Effector CD4-positive, alpha-beta T cell (primary cell): ENCODE data around the gene BBC3.

Experiments used
- DNase-seq: peaks from one replicate; pipeline ENCODE4 v3.0.0-alpha.2; 2020

Gene BBC3

DNA sequence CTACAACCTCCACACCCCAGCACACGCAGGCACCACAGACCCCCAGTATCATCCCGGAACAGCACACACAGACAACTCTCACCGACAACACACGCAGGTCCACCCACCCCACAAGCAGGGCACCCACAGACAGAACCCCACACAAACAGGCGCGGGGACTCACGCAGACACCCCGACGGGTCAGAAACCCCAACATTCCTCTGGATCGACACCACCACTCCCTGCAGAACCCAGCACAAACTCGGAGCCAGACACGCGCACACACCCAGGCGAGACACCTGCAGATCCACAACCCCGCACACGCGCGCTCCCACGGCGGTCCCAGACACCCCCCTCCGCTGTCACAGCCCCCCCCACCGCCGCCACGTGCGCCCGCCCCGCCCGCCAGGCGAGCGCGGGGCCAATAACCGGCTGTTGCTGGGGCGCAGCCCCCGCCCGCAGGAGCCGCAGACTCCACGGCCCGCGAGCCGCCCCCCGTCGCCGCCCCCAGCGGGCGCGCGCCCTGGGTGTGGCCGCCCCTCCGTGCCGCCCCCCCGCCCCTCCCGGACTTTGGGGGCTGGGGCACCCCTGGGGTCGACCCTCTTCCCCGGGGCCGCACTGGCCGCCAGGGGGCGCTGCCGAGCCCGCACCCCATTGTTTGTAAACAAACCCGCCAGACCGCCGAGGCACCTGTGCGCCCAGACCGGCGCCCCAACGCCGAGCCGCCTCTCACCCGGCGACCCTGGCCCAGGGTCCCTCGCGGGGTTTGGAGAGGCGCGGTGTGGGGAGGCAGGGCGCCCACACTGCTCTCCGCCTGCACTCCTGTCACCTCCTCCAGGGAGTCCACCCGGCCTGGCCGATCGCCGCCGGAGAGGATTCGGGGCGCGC is 712 bp downstream of the BBC3 start:
- DNase-seq: peak; percentile 79

DNA sequence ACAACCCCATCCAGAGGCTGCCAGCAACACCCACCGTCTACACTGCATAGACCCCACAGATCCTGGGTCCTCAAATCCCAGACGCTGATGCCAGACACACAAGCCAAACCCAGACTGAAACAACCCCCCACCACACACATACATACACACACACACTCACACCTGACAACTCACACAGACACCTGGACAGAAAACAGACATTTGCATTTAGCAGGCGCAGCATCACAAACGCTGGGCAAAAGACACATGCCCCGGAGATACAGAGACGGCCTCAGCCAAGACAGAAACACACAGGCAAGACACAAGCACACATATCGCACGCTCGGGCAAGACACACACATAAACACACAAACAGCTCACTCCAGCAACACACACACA is 1.3 kb downstream of the BBC3 start:
- DNase-seq: no peak

DNA sequence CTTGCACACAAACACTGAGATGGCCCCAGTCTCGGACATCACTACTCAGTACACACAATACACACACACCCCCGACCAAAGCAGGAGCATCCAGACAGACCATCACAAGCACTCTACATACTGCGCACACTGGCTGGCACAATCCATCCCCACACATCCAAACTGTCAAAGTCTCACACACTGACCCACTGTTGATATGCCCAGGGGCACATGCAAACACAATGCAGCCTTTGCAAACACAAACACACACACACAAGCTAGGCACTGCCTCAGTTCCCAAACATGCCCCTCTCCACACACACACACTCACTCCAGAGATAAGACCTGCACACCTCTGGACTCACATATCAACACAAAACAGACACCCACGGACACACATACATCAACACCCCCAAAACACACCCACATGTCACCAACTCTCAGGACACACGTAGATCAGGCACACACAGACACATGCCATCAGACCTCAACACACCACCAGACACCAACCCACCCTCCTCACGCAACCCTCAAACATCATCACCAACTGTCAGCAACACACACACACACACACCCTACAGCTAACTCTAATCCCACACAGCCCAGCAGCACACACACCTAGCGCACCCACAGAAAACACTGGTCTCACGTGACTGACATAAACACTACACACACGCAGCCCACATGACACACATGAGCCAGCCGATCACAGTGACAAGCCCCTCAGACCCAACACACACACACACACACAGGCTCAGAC is 1.9 kb downstream of the BBC3 start:
- peak; percentile 25 for DNase-seq

DNA sequence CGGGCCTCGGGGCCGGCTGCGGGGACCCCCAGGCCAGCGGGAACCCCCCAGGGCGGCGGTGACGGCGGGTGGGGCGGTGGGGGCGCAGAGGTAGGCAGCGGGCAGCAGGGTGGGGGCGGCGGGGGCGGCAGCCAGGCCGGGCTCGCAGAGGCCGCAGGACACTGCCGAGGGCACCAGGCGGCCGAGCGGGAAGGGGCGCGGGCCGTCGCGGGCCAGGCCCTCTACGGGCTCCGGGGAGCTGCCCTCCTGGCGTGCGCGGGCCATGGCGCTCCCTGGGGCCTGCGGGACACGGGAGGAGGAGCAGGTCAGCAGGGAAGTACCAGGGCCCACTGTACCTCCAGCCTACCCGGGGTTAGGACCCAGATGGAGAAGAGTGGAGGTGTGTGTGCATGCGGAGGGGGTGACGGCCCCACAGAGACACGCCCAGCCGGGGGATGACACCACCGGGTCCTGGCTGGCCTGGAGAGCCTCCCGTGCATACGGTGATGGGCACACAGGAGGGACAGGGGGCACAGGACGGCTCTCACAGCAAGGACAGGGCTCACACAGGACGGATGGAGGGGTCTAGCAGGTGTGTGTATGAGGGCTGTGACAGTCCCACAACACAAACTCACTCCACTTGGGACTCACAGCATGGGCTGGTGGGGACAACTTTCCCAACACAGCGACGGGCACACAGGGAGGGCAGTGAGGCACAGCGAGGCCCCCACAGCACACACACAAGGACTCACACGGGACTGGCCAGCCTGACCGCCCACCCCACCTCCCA is 2.6 kb downstream of the BBC3 start:
- peak; percentile 36 for DNase-seq

DNA sequence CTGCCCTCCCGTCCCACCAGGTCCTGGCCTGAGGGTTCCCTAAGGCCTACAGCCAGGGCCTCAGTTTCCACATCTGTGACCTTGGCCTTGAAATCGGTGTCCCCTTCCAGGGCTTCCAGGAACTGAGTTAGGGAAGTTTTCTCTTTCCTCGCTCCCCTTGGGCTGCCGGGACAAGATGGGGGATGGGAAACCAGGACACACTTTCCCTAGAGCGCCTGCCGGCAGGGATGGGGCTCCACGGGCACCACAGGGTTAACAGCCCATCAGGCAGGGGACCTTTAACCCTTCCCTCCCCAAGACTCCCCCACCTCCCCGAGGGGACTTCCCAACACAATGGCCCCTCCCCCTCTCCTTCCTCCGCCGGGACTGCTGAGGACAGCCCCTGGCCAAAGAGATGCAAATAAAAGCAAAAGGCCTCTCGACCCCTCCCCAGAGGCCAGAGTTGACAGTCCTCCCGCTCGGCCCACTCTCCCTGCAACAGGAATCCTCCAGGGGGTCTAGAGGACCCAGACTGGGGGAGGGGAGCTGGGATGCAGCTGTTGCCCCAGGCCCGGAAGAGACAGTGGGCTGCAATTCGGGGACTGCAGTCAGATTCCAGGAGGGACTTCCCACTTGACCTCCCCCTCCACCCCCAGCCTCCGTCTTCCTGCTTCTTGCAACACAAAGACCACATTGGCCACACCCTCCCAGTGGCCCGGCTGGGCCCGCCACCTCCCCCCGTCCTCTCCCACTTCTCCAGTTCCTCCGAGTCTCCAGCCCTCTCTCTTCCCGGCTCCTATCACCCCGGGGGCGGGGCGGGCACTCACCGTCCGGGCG is 3.4 kb downstream of the BBC3 start:
- DNase-seq: peak; percentile 28

DNA sequence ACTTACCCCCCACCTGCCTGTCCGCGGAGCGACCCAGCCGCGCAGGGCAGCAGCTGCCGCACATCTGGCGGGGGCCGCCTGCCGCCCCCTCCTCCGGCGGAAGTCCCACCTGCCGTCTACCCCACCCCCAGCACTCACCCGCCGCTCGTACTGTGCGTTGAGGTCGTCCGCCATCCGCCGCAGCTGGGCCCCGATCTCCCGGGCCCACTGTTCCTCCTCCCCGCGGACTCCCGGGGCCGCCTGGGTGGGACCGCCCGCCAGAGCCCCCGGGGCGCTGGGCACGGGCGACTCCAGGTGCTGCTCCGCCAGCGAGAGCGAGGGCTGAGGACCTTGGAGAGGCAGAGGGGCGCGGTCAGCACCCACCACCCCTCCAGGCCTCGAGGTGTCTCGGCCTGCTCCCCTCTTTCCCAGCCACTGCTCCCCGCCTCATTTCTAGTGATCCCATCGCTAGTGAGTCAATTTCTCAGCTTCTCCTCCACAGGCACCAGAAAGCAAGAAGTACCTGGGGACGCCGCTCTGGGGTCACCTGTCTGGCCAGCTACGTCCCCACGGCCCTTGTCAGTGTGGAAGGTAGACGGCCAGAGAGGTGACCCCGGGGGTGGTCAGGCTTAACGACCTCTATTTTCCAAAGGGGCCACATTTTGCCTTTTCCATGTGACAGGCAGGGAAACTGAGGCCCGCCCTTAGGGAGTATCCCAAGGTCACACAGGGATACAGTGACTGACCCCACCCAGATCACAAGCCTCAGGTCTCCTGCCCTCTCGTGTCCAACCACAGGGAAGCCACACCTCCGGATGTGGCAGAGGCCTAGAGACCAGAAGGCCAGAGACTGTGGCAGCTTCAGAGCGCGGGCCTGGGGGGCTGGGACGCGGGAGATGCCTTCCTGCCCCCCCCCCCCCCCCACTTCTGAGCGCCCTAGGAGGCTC is 4.3 kb downstream of the BBC3 start:
- peak; percentile 29 for DNase-seq

DNA sequence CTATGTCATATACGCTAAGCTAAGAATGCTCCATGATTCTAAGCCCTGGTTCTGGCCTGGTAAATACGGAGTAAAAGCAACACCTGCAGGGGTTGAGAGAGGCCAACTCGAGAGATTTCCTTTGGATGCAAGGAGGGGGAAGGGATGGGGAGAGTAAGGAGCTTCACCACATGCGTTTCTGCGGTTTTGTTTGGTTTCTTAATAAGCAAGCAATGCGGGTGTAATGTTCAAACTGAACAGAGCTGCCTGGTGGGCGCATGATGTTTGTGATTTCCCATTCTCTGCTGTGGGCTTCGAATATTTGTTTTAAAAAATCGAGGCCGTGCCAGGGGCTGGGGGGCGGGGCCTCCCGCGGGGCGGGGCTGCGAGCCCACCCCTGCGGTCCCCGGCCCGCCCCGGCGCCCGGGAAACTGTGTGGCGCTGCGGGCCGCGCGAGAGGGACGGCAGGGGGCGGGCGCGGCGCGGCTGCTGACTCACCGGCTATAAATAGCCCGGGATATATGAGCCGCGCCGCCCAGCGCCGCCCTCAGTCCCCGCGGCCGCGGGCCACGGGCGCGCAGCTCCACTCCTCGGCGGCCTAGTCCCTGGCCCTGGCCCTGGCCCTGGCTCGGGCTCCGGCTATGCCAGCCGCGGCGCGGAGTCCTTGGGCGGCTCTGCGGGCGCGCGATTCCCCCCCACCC is 5.1 kb downstream of the BBC3 start:
- peak; percentile 83 for DNase-seq

DNA sequence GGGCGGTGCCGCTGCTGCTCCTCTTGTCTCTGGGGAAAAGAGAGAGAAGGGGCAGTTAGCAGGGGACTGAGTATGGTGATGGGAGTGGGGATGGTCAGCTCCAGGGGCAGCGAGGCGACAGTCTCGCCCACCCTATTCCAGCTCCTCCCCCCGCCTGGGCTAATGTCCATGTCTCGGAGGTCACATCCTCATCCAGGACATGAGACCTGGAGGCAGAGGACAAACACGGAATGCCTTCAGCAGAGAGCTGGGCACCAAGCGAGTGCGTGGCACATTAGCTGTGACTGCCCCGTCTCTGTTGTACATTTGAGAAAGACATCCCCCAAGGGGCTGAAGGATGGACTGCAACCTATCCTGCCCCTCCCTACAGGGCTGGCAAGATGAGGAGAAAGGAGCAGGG is 9.1 kb downstream of the BBC3 start:
- DNase-seq: no peak

DNA sequence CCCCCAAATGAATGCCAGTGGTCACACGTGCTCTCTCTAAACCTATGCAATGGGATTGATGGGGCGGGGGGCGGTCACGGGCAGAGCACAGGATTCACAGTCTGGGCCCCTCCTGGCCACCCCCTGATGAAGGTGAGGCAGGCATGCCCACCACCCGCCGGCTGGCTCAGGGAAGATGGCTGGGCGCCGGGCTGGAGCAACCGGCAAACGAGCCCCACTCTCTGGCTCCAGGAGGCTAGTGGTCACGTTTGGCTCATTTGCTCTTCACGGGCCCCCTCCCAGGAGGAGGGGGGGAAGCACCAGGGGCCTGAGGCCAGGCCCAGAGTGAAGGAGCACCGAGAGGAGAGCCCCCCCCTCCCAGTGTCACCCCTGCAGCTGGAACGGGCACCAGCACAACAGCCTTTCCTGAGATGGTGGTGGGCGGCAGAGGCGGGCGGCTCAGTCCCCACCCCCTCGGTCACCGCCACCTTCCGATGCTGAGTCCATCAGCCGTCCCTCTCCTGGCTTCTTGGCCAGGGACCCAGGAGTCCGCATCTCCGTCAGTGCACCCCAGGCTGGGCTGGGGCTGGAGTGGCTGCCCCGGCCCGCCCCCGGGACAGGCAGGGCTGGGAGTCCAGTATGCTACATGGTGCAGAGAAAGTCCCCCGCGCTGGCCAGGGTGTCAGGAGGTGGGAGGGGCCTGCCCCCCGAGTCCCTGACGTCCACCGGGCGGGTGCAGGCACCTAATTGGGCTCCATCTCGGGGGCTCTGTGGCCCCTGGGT is 9.7 kb downstream of the BBC3 start:
- no peak for DNase-seq

DNA sequence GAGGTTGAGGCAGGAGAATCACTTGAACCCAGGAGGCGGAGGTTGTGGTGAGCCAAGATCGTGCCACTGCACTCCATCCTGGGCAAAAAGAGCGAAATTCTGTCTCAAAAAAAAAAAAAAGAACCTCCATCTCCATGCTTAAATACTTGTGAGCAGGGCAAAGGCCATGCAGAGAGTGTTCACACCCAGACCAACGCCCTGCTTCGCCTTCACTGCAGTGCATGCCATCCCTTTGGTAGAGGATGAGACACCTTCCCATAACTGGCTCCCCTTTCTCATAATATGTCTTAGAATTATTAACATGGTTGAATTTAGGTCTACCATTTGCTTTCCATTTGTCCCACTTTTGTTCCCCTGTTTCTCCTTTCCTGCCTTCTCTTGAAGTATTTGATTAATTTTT is 15.4 kb downstream of the BBC3 start:
- DNase-seq: no peak

DNA sequence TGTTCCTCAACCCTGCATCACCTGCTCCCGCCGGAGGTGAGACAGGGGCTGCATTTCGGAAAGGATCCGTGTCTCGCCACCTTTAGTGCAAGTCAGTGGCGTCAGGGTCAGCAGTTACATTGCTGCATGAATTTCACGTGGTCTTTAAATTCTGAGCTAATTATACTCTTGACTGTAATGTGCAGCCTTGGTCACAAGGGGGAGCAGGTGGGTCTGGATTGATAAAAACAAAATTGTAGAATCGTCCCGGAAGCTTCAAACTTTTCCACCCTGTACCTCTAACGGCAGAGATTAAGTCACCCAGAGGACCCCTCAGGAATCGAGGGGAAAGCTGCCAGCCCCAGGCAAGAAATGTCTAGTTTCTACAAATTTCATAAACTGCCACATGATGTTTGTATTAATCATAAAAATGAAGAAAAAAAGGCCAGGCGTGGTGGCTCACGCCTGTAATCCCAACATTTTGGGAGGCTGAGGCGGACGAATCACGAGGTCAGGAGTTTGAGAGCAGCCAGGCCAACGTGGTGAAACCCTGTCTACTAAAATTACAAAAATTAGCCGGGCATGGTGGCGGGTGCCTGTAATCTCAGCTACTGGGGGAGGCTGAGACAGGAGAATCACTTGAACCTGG is 20.2 kb downstream of the BBC3 start:
- peak; percentile 75 for DNase-seq

DNA sequence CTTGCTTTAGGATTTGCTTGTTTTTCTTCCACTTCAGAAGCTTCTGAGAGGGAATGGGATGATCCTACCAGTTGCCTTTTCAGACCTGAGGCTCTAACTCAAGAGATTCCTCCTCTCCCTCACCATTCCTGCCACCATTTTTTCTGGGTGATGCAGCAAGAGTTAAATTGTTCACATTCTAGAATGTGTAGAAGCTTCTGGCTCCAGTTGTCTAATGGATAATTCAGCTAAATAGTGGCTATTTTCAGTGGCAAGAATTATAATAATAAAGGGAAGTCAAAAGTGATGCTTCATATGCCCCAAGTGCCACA is 20.9 kb downstream of the BBC3 start:
- no peak for DNase-seq

DNA sequence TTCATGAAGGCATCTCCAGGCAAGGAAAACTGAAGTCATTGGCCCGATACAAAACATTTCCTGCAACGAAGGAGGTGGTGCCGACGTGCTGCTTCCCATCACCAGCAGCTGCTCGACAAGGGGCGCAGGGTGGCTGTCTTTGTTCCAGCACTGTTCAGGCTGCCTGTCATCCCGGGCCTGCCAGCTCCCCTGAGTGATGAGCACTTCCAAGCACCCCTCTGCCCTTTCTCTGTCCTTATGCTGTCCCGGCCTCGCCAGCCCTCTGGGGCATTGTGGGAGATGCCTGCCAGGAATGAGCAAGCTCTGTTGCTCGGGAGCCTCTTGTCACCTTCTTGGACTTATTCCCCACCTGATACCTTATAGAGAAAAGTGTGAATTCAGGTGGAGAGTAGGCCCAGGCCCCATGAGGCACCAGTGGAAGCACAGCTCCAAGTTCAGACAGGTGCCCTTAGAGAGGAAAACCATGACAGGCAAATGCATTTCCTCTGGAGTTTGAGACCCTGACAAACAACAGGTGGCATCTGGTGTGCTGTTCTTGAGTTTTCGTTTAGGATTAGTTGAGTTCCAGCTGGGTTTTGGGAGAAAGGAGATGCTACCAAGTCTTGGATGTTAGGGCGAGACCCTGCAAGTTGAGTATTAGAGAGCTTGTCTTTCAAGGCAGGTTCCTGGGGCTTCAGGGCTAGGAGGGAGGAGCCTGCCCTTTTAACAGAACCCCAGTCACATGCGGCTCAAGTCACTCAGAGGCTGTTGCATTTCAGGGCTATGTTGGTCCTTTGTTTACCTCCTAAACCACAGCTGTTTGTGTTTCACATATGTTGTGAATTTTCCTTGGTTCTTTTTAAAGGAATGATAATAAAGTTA is 21.4 kb downstream of the BBC3 start:
- no peak for DNase-seq

DNA sequence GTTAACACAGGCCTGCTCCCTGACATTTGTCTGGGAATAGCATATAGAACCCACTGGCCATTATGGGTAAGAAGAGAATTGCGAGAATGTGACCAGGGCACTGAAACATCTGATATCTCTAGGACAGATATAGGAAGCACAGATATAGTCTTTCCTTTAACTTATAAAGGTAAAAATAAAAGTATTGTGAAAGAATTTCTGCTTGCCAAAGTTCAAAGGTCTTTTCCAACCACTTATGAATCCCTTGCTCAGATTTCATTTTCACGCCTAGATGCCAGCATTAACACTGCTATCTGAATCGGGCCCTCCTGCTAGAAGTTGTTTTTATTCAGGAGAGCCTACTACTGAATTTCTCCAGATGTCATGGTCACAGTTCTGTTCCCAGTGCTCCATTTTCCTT is 27.7 kb downstream of the BBC3 start:
- no peak for DNase-seq

DNA sequence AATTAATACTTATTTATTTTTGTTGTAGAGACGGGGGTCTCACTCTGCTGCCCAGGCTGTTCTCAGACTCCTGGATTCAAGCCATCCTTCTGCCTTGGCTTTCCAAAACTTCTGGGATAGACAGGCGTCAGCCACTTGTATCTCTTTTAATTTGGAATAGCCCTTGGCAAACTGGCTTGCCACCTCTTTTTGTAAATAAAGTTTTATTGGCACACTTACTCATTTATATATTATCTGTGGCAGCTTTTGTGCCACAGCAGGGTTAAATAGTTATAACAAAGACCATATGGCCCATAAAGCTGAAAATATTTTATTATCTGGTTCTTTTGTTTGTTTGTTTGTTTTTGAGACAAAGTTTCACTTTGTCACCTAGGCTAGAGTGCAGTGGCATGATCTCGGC is 30.5 kb downstream of the BBC3 start:
- no peak for DNase-seq

DNA sequence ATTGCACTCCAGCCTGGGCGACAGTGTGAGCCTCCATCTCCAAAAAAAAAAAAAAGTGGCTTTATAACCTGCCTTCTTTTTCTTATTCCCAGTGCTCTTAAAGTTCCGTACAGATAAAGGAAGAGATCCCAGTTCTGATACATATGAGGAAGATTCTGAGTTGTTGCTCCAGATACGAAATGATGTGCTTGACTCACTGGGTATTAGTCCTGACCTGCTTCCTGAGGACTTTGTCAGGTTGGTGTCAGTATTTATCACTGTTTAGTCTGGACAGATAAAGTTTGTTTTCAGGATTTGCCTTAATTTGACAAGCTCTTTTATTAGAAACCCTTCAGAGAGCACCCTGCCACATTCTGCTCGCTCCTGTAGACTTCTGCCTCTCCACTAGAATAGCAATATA is 33.9 kb downstream of the BBC3 start:
- no peak for DNase-seq

DNA sequence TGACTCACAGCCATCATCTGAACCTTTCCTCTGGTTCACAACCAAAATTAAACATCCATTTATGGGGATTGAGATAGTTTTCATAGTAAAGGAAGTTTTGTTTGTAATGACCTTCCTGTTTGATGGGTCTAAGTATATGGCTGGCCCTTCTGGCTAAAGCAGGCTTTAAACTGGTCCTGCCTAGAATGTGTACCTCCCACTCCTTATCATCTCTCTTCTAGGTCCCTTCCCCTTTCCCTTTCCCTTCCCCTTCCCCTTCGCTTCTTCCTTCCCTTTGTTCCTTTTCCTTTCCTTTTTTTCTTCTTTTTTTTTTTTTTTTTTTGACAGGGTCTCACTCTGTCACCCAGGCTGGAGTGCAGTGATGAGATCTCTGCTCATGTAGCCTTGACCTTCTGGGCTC is 35.6 kb downstream of the BBC3 start:
- no peak for DNase-seq

DNA sequence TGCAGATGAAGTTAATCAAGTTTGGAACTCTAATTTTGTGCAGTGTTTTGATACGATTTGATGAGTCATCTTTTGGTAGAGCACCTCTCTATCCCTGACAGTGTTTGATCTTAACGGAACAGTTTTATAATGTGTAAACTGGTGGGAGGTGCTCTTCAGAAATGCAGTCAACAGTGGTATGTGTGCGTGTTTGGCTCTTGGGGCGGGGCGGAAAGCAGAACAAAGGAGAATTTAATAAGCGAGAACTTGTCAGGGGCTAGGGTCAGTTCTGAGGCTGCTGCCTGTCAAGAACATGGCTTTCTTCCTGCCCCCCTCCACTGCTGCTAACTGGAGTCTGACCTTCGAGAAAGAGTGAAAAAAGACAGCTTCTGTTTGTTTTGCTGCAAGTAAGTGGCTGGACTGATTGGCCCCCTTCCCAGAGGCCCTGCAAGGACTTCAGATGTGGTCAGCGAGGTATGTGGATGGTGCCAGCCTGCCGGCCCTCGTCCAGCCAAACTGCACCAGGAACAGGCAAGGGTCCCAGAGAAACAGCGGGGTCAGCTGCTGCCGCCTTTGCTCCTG is 40.8 kb downstream of the BBC3 start:
- peak; percentile 19 for DNase-seq
